H9 (cell line): Measurements from ENCODE around the gene ARHGEF16. TPM values are rescaled to one million over a fixed set of nuclear protein-coding genes. Genes with fewer than 3 reads are reported as not detected.

ENCODE experiments used
- DNase-seq: peaks from one replicate; pipeline ENCODE4 v3.0.0-alpha.2; 2017
- H2AFZ ChIP-seq: one replicate; pipeline ENCODE4 v1.6.1; 2013; ENCODE audit warnings: mild to moderate bottlenecking, low read length, control low read depth, moderate library complexity
- H2AK5ac ChIP-seq: 2 replicates; pipeline ENCODE4 v1.6.1; 2013; ENCODE audit warnings: low read length, control low read depth, mixed read lengths; ENCODE audit not compliant: insufficient read length
- H2BK120ac ChIP-seq: one replicate; pipeline ENCODE4 v1.6.1; 2013; ENCODE audit warnings: low read depth, mild to moderate bottlenecking, low read length, control low read depth, inconsistent platforms; ENCODE audit not compliant: poor library complexity, severe bottlenecking
- H2BK12ac ChIP-seq: 2 replicates; pipeline ENCODE4 v1.6.1; 2013; ENCODE audit warnings: low read length, control low read depth, mixed read lengths, low read depth; ENCODE audit not compliant: insufficient read length
- H2BK15ac ChIP-seq: 2 replicates; pipeline ENCODE4 v1.6.1; 2013; ENCODE audit warnings: low read depth, low read length, control low read depth
- H2BK20ac ChIP-seq: one replicate; pipeline ENCODE4 v1.6.1; 2013; ENCODE audit warnings: low read depth, mild to moderate bottlenecking, low read length, control low read depth, inconsistent platforms; ENCODE audit not compliant: poor library complexity, severe bottlenecking
- H2BK5ac ChIP-seq: 2 replicates; pipeline ENCODE4 v1.6.1; 2013; ENCODE audit warnings: low read length, control low read depth, mixed read lengths; ENCODE audit not compliant: insufficient read length
- H3K14ac ChIP-seq: 2 replicates; pipeline ENCODE4 v1.6.1; 2013; ENCODE audit warnings: low read length, control low read depth; ENCODE audit not compliant: insufficient read depth
- H3K18ac ChIP-seq: 2 replicates; pipeline ENCODE4 v1.6.1; 2013; ENCODE audit warnings: low read depth, mild to moderate bottlenecking, mixed read lengths, low read length, control low read depth; ENCODE audit not compliant: insufficient read length
- H3K23ac ChIP-seq: 2 replicates; pipeline ENCODE4 v1.6.1; 2013; ENCODE audit warnings: low read length, control low read depth, mixed read lengths, low read depth; ENCODE audit not compliant: insufficient read length
- H3K23me2 ChIP-seq: 2 replicates; pipeline ENCODE4 v1.6.1; 2013; ENCODE audit warnings: low read depth, mild to moderate bottlenecking, mixed read lengths, low read length, control low read depth; ENCODE audit not compliant: insufficient read length, poor library complexity, severe bottlenecking
- H3K27ac ChIP-seq: 2 replicates; pipeline ENCODE4 v1.5.1; 2013; ENCODE audit warnings: low read length, control low read depth, mixed read lengths, low read depth; ENCODE audit not compliant: insufficient read length
- H3K27me3 ChIP-seq: 2 replicates; pipeline ENCODE4 v1.6.1; 2013; ENCODE audit warnings: low read length, control low read depth, inconsistent platforms; ENCODE audit not compliant: insufficient read depth
- H3K4ac ChIP-seq: 2 replicates; pipeline ENCODE4 v1.6.1; 2013; ENCODE audit warnings: low read depth, mild to moderate bottlenecking, control low read depth, inconsistent platforms, low read length, moderate library complexity
- H3K4me1 ChIP-seq: 2 replicates; pipeline ENCODE4 v1.6.1; 2013; ENCODE audit warnings: low read length, control low read depth, inconsistent platforms; ENCODE audit not compliant: insufficient read depth
- H3K4me2 ChIP-seq: 2 replicates; pipeline ENCODE4 v1.6.1; 2013; ENCODE audit warnings: low read length, control low read depth, mixed read lengths; ENCODE audit not compliant: insufficient read length, insufficient read depth
- H3K56ac ChIP-seq: 2 replicates; pipeline ENCODE4 v1.6.1; 2013; ENCODE audit warnings: low read depth, mild to moderate bottlenecking, mixed read lengths, low read length, control low read depth; ENCODE audit not compliant: insufficient read length
- H3K79me1 ChIP-seq: 2 replicates; pipeline ENCODE4 v1.6.1; 2013; ENCODE audit warnings: low read depth, mild to moderate bottlenecking, moderate library complexity, low read length, control low read depth, inconsistent platforms; ENCODE audit not compliant: insufficient read depth, poor library complexity, severe bottlenecking
- H3K79me2 ChIP-seq: 2 replicates; pipeline ENCODE4 v1.6.1; 2013; ENCODE audit warnings: low read length, control low read depth, inconsistent platforms; ENCODE audit not compliant: insufficient read depth
- H3K9ac ChIP-seq: 2 replicates; pipeline ENCODE4 v1.6.1; 2013; ENCODE audit warnings: low read length, control low read depth, mixed read lengths; ENCODE audit not compliant: insufficient read length; ENCODE audit errors: extremely low read depth
- H3K9me3 ChIP-seq: one replicate; pipeline ENCODE4 v1.6.1; 2013; ENCODE audit warnings: low read depth, low read length, inconsistent platforms; ENCODE audit not compliant: control insufficient read depth
- H3T11ph ChIP-seq: one replicate; pipeline ENCODE4 v1.6.1; 2013; ENCODE audit warnings: mild to moderate bottlenecking, low read length, control low read depth, inconsistent platforms
- H4K20me1 ChIP-seq: one replicate; pipeline ENCODE4 v1.6.1; 2013; ENCODE audit not compliant: control insufficient read depth, insufficient read length, insufficient read depth
- H4K5ac ChIP-seq: 2 replicates; pipeline ENCODE4 v1.6.1; 2013; ENCODE audit warnings: low read depth, mild to moderate bottlenecking, mixed read lengths, low read length, control low read depth; ENCODE audit not compliant: insufficient read length
- H4K8ac ChIP-seq: replicated peaks from 2 replicates; pipeline ENCODE4 v1.6.1; 2013; ENCODE audit warnings: low read length, control low read depth, mixed read lengths, low read depth; ENCODE audit not compliant: insufficient read length
- H4K91ac ChIP-seq: 2 replicates; pipeline ENCODE4 v1.6.1; 2013; ENCODE audit warnings: low read depth, mild to moderate bottlenecking, moderate library complexity, mixed read lengths, low read length, control low read depth; ENCODE audit not compliant: insufficient read length
- H3K27ac Mint-ChIP-seq, 3 experiments: 2 replicates in 2 of 3; 3 replicates in 1 of 3; pipeline ENCODE4 v1.8.0; 2020 to 2021; ENCODE audit warnings: mixed read lengths in 3 of 3, mild to moderate bottlenecking in 1 of 3, moderate library complexity in 1 of 3
- H3K27me3 Mint-ChIP-seq: 2 replicates; pipeline ENCODE4 v1.8.0; 2021; ENCODE audit warnings: low read depth, mild to moderate bottlenecking, moderate library complexity, mixed read lengths
- H3K36me3 Mint-ChIP-seq, 3 experiments: 2 replicates in 2 of 3; 3 replicates in 1 of 3; pipeline ENCODE4 v1.8.0; 2020 to 2021; ENCODE audit warnings: low read depth in 3 of 3, mixed read lengths in 3 of 3; ENCODE audit not compliant: insufficient read depth in 1 of 3
- H3K4me1 Mint-ChIP-seq, 2 experiments: 2 replicates each; pipeline ENCODE4 v1.8.0; 2020; ENCODE audit warnings: mixed read lengths in 2 of 2
- H3K4me3 Mint-ChIP-seq, 2 experiments: 2 replicates in 1 of 2; 3 replicates in 1 of 2; pipeline ENCODE4 v1.8.0; 2020 to 2021; ENCODE audit warnings: mild to moderate bottlenecking in 2 of 2, mixed read lengths in 2 of 2, moderate library complexity in 1 of 2
- H3K9me3 Mint-ChIP-seq, 2 experiments: 2 replicates in 1 of 2; 3 replicates in 1 of 2; pipeline ENCODE4 v1.8.0; 2020; ENCODE audit warnings: mild to moderate bottlenecking in 2 of 2, mixed read lengths in 2 of 2, moderate library complexity in 1 of 2
- CTCF ChIP-seq: fragments of 200-600 bp; sonication (generic); conservative IDR thresholded peaks from 3 replicates; pipeline ENCODE4 v1.8.0; 2021; ENCODE audit warnings: antibody characterized with exemption, mild to moderate bottlenecking
- WGBS: extraction: QIAGEN DNeasy Blood & Tissue Kit; methylation state at CpG from one replicate; pipeline ENCODE4 v1.1.7; 2013; ENCODE audit warnings: missing lambda C conversion rate, low lambda C conversion rate, mixed read lengths; ENCODE audit not compliant: insufficient read length; ENCODE audit errors: extremely low coverage; 5-methylcytosine and 5-hydroxymethylcytosine counted together
- total RNA-seq: library from RNA; stranded (reverse); gene quantifications from 2 replicates; pipeline ENCODE4 v1.2.1, GENCODE V29; 2021

Gene ARHGEF16
- total RNA-seq, 1 experiment from 2014 or later: 48.5 TPM

GRCh38 chr1:3523980-3524379 lies 69.5 kb downstream of the ARHGEF16 start:
- H3K27me3 Mint-ChIP-seq: peaks cover 12% of the 10 kb centered on the region

More at GRCh38 chr1:3523980-3524379, 69.5 kb downstream of the ARHGEF16 start:
- no peak overlapping the region for H2BK120ac ChIP-seq
- no peaks in the 10 kb centered on the region for H3K79me1 ChIP-seq
- H4K5ac ChIP-seq: no peak overlapping the region
- H3K4ac ChIP-seq: no peak overlapping the region
- H3K79me2 ChIP-seq: no peaks in the 10 kb centered on the region
- no peaks in the 10 kb centered on the region for H3K23me2 ChIP-seq
- WGBS: no CpG with 5 or more reads among the region's 13 CpGs
- no peak overlapping the region for H2AFZ ChIP-seq
- H4K91ac ChIP-seq: no peak overlapping the region
- no peak overlapping the region for H2BK5ac ChIP-seq
- peaks cover 3% of the 10 kb centered on the region for H4K20me1 ChIP-seq
- H2BK15ac ChIP-seq: no peak overlapping the region
- no peaks in the 10 kb centered on the region for H3K4me1 ChIP-seq
- no peaks in the 10 kb centered on the region; a peak in 1 of 5 replicates for H3K9me3 Mint-ChIP-seq
- H3K27ac Mint-ChIP-seq: no peak overlapping the region
- no peak overlapping the region for H2BK20ac ChIP-seq
- H4K8ac ChIP-seq: no peak overlapping the region
- no peak overlapping the region for H3K23ac ChIP-seq
- no peak overlapping the region for H2BK12ac ChIP-seq
- no peak overlapping the region for H3K4me2 ChIP-seq
- no peak overlapping the region for H3K18ac ChIP-seq
- H2AK5ac ChIP-seq: no peak overlapping the region
- H3K56ac ChIP-seq: no peak overlapping the region
- DNase-seq: no peak
- no peaks in the 10 kb centered on the region for H3K27me3 ChIP-seq
- H3T11ph ChIP-seq: no peak overlapping the region
- no peak for TF ChIP-seq CTCF
- H3K14ac ChIP-seq: no peak overlapping the region
- no peaks in the 10 kb centered on the region for H3K4me1 Mint-ChIP-seq
- no peak overlapping the region for H3K27ac ChIP-seq
- no peak overlapping the region for H3K4me3 Mint-ChIP-seq
- H3K9me3 ChIP-seq: no peaks in the 10 kb centered on the region
- H3K36me3 Mint-ChIP-seq: no peaks in the 10 kb centered on the region; a peak in 2 of 7 replicates
- no peak overlapping the region for H3K9ac ChIP-seq
